Activated CD4-positive, CD25-positive, alpha-beta regulatory T cell treated with anti-CD3 and anti-CD28 coated beads, Interleukin-2, amount 50 U/mL, for 72 hours (primary cell): ENCODE data around the gene SPIN1.

Source experiments
- DNase-seq: peaks from one replicate; pipeline ENCODE4 v3.0.0; 2021

Gene SPIN1

DNA sequence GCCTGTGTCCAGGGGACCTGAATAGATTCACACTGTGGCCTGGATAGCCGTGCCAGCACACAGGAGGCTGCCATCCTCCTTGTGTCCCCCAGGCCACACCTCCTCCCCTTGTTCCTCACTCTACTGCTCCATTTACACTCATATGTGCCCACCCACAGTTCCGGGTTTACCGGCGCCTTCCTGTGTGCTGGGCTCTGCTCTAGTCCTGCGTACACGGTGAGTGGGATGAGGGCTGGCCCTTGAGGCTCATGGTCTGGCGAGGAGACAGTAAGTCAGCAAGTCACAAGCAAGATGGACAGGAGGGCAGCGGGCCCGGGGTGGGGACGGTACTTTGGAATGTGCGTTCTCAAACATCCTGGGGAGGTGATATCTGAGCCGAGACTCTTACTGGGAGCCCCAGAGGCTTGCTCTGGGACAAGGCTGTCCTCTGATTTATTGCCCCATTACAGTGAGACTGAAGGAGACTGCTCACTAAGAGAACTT is 114.3 kb downstream of the SPIN1 start:
- no peak for DNase-seq

DNA sequence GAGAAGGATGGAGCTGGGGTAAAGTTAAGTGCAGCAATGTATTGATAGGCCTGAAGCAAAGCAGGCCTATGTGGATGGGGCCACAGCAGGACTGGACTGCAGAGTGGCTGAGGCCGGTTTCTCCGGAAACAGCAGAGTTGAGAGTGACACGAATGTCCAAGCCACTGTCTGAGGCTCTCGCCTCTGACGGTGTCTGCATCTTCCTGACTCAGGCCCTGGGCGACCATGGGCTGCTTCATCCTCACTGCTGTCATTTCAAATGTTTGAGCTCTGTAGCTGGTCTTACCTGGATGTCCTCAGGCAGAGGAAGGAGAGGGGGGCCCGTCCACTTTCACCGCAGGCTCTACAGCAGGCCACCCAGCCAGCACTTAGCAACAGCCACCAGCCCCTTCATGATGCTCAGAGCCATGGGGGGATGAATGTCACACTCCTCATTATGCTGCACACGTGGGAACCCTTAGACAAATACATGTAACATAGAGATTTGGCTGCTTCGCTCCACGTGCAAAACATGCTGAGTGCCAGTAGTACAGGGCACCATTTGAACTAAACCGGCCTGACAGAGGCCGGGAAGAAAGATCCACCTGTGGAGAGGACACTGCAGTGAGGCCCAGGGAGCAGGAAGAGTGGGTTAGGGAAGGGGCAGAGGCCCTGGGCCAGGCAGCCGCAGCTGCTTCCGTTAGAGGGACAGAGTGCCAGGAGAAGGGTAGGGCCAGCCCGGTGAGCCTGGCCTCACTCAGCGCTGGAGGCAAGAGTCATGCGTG is 115.0 kb downstream of the SPIN1 start:
- DNase-seq: no peak

- no peak for DNase-seq
These were observed 115.9 kb downstream of the SPIN1 start for GRCh38 chr9:88503845-88504764.

GRCh38 chr9:88508326-88508725 is 120.1 kb downstream of the SPIN1 start:
- no peak for DNase-seq

DNA sequence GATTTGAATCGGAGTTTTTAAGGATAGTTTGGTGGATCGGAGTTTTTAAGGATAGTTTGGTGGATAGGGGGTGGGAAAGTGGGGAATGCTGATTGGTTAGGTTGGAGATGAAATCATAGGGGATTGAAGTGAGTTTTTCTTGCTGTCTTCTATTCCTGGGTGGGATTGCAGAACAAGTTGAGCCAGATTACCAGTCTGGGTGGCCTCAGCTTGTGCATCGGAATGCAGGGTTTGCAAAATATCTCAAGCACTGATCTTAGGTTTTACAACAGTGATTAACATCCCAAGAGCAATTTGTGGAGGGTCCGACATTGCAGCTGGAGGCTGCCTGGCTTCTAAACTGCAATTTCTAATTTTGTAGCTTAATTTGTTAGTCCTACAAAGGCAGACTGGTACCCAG is 123.7 kb downstream of the SPIN1 start:
- no peak for DNase-seq

DNA sequence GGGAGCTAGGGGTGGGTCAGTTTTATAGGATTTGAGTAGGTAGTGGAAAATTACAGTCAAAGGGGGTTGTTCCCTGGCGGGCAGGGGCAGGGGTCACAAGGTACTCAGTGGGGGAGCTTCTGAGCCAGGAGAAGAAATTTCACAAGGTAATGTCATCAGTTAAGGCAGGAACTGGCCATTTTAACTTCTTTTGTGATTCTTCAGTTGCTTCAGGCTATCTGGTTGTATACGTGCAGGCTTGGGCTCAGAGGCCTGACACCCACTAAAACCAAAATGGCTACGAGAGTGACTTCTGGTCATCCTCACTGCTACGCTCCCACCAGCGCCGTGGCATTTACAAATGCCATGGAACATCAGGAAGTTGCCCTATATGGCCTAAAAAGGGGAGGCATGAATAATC is 126.0 kb downstream of the SPIN1 start:
- no peak for DNase-seq

- no peak for DNase-seq
These were observed 133.1 kb downstream of the SPIN1 start for GRCh38 chr9:88521308-88521707.

GRCh38 chr9:88522360-88522759 is 134.1 kb downstream of the SPIN1 start:
- DNase-seq: no peak

DNA sequence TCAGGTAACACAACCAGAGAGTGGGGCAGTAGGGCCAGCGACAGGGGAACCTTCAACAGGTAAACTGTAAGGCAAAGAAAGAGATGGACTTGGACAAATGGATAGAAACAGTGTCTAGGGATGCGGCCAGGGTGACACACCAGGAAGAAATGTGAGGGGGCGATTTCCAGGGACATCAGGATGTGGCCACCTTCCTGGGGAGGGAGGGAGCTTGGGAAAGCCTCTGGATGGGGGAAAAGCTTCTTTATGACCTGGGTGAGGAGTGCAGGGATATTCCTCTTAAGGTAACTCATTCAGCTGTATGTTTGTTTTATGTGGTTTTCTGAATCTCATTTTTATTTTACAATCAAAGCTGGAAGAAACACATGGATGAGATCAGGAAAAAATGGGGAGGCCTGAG is 134.8 kb downstream of the SPIN1 start:
- DNase-seq: no peak

DNA sequence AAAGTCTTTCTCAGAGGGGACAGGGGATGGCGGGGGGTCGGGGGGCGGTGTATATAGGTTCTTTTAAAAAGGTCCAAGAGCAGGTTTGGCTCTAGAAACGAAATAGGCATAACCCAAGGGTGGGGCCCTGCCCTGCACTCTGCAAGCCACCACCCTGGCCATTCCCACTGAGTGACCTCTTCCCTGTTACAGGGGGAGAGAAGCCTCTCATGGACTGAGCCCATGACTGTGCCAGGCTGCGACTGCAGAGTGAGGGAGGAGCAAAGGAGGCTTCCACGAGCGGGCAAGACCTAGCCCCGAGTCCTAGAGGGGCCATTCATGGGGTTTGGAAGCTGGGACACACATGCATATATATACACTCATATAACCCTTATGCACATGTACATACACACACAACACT is 136.7 kb downstream of the SPIN1 start:
- DNase-seq: no peak

DNA sequence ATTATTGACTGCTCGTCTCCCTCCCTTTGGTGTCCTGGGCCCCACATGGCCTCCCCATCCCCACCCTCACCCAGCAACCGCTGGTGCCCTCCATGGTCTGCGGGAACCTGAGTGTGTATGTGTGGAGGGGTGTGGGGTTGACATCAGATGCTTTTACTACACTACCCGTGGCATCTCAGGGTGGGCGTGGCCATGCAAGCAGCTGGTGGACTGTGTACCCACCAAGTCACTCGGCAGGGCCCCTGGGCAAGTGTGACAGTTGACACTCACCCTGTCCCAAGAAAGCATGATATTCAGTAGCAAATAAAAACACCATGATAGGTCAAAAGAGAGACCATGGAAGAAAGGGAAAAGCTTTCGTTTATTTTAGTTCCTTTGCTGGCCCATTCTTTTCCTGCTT is 139.4 kb downstream of the SPIN1 start:
- no peak for DNase-seq
